Glutamatergic neuron (in vitro differentiated cells): ENCODE measurements around the gene FGF9. TPM values are rescaled to one million over a fixed set of nuclear protein-coding genes. Genes with fewer than 3 reads are reported as not detected.
A peak's percentile ranks its signal among the peaks of the same experiment; 100 is the strongest.

ENCODE experiments used
- DNase-seq: peaks from one replicate; pipeline ENCODE4 v3.0.0; 2022
- H3K27ac Mint-ChIP-seq: one replicate; pipeline ENCODE4 v1.8.0; 2020; ENCODE audit warnings: mild to moderate bottlenecking, mixed read lengths, inconsistent platforms; ENCODE audit not compliant: unreplicated experiment
- H3K27me3 Mint-ChIP-seq: one replicate; pipeline ENCODE4 v1.8.0; 2020; ENCODE audit warnings: mild to moderate bottlenecking, moderate library complexity, mixed read lengths, inconsistent platforms; ENCODE audit not compliant: unreplicated experiment
- H3K36me3 Mint-ChIP-seq: one replicate; pipeline ENCODE4 v1.8.0; 2020; ENCODE audit warnings: mild to moderate bottlenecking, mixed read lengths, inconsistent platforms; ENCODE audit not compliant: unreplicated experiment
- H3K4me1 Mint-ChIP-seq: one replicate; pipeline ENCODE4 v1.8.0; 2020; ENCODE audit warnings: mild to moderate bottlenecking, low read depth, mixed read lengths, inconsistent platforms; ENCODE audit not compliant: unreplicated experiment
- H3K4me3 Mint-ChIP-seq: one replicate; pipeline ENCODE4 v1.8.0; 2020; ENCODE audit warnings: mild to moderate bottlenecking, mixed read lengths, inconsistent platforms; ENCODE audit not compliant: unreplicated experiment
- H3K9me3 Mint-ChIP-seq: one replicate; pipeline ENCODE4 v1.8.0; 2020; ENCODE audit warnings: mild to moderate bottlenecking, moderate library complexity, mixed read lengths, inconsistent platforms; ENCODE audit not compliant: unreplicated experiment
- CTCF ChIP-seq: fragments of 200-600 bp; sonication (generic); IDR thresholded peaks from one replicate; pipeline ENCODE4 v1.5.0; 2021; ENCODE audit not compliant: partially characterized antibody, unreplicated experiment
- total RNA-seq: library from RNA; stranded (reverse); fragmentation: NEBNext Ultra II Directional; extraction: Animal tissue kit (Norgen Biotek cat#: 25700); gene quantifications from one replicate; pipeline ENCODE4 v1.2.1, GENCODE V29; 2021; ENCODE audit not compliant: unreplicated experiment

FGF9 gene
- total RNA-seq, 1 donor from 2014 or later = 19.5 TPM

DNA sequence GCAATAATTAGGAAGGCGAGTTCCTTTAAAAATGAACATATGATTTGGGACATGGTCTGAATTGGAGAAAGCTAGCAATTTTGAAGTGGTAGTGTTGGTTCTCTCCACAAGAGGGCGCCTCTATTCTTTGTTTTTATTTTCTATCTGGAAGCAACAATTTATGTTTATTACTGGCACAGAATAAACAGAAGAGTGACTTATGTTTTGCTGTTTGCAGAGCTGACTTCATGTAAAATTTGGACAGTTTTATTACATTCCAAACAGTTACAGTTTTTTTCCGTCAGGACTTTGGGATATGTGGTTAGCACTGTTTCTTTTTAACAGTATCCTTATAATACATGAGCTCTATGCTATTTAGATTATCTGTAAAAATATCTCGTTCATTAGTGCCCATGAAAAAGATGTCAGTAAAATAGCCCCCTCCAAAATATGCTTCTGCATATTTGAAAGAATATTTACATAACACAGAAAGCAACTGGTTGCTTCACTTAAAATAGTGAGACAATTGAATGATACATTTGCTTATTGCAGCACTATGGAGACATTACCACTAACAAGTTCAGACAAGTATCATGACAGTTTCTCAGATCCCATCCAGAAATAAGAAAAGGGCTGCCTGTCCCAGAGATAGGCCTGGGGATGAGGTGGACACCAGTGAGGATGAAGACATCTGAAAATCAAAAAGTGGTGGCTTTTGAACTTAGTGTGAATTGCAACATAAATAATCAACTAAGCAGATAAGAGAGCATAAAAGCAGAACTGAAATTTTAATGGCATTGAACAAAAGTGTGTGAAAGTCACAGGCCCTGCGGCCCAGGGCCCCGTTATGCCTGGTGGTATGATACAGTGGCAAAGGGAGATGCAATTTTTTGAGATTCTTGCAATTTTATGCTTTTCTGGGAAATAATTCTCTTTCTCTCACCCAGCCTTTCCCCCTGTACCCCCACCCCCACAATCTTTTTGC is 32.3 kb upstream of the FGF9 start:
- Mint-ChIP-seq H3K27me3 (peaks cover 2% of the 10 kb centered on the region), H3K9me3 (no peaks in the 10 kb centered on the region), H3K27ac (no peak overlapping the region), H3K4me3 (no peak overlapping the region), H3K36me3 (no peaks in the 10 kb centered on the region), H3K4me1 (peaks cover 18% of the 10 kb centered on the region)
- TF ChIP-seq CTCF = peak; percentile 95
- DNase-seq = no peak

GRCh38 chr13:21639561-21639960 is 31.3 kb upstream of the FGF9 start:
- H3K36me3 Mint-ChIP-seq = no peaks in the 10 kb centered on the region
- H3K27ac Mint-ChIP-seq = peak overlapping the region; percentile 34
- peak; percentile 44 for DNase-seq
- peaks cover 2% of the 10 kb centered on the region for H3K27me3 Mint-ChIP-seq
- peaks cover 18% of the 10 kb centered on the region for H3K4me1 Mint-ChIP-seq
- no peaks in the 10 kb centered on the region for H3K9me3 Mint-ChIP-seq
- no peak overlapping the region for H3K4me3 Mint-ChIP-seq
- TF ChIP-seq CTCF = no peak

DNA sequence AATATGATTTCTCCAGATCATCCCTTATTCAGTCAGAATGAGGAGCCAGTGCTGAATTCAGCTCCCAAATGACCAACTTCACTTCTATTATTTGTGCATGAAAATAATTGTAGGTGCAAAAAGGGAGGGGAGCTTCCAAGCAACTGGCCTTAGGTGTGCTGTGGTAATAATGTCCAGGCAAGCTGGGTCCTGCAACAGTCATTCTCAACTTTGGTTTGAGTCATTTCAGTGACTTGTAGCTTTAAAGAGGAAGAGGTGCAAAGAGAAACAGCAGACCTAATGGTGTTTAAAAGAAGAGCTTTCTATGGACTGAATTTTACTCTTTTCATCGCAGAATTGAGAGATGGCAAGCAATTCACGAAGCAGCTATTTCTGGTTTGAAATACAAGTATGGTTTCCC is 29.2 kb upstream of the FGF9 start:
- H3K4me3 Mint-ChIP-seq = no peak overlapping the region
- TF ChIP-seq CTCF = no peak
- H3K27me3 Mint-ChIP-seq = peaks cover 2% of the 10 kb centered on the region
- H3K9me3 Mint-ChIP-seq = no peaks in the 10 kb centered on the region
- H3K4me1 Mint-ChIP-seq = peaks cover 18% of the 10 kb centered on the region
- DNase-seq = no peak
- no peaks in the 10 kb centered on the region for H3K36me3 Mint-ChIP-seq
- H3K27ac Mint-ChIP-seq = no peak overlapping the region

- Mint-ChIP-seq H3K36me3 (no peaks in the 10 kb centered on the region), H3K9me3 (peaks cover 5% of the 10 kb centered on the region), H3K27me3 (peaks cover 3% of the 10 kb centered on the region), H3K4me1 (no peaks in the 10 kb centered on the region), H3K27ac (no peak overlapping the region), H3K4me3 (no peak overlapping the region)
- DNase-seq = no peak
- TF ChIP-seq CTCF = no peak
Measured at GRCh38 chr13:21657538-21657937, 13.3 kb upstream of the FGF9 start.

DNA sequence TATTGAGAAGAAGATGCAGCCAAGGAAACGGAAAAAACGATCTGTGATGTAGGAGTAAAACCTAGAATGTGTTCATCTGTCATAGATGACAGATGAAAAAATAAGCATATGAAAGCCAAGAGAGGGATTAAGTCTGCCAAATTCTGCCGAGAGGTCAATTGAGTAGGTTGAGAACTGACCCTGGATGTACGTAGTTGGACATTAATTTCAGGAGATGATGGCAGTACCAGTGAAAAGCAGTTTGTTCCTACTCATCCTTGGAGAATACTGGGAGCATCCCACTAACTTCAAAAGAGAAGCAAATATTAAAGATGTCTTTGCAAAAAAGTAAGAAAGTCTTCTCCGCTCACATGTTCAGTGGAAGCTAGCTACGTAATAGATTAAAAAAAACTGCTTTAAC is 11.8 kb upstream of the FGF9 start:
- Mint-ChIP-seq H3K9me3 (peaks cover 5% of the 10 kb centered on the region), H3K4me3 (no peak overlapping the region), H3K27me3 (peaks cover 3% of the 10 kb centered on the region), H3K27ac (no peak overlapping the region), H3K36me3 (no peaks in the 10 kb centered on the region), H3K4me1 (no peaks in the 10 kb centered on the region)
- no peak for DNase-seq
- TF ChIP-seq CTCF = no peak
